Measurements from ENCODE around the gene CTU2. TPM values are rescaled to one million over a fixed set of nuclear protein-coding genes. Genes with fewer than 3 reads are reported as not detected.

CTU2 gene
- total and polyA plus RNA-seq, 2 of the 4 experiments (the other 2 are of a cell fraction): 12.9 to 18.4 TPM

GRCh38 chr16:88719267-88719932, 13.1 kb downstream of the CTU2 start:
- DNase-seq: no peak
- POLR2A ChIA-PET (ENCODE audit: unreplicated experiment): no interaction called here
- Histone ChIP-seq H2BK5ac (ENCODE audit: low read depth, low read length, poor library complexity, severe bottlenecking) (no peak overlapping the region), H2BK20ac (ENCODE audit: low read depth, low read length) (no peak overlapping the region), H3K18ac (ENCODE audit: low read depth, low read length) (no peak overlapping the region), H4K8ac (ENCODE audit: low read depth in 2 of 2, low read length in 2 of 2) (no peak overlapping the region), H3K23ac (ENCODE audit: low read depth, low read length) (no peak overlapping the region), H3K9me1 (ENCODE audit: insufficient read depth, low read length) (no peaks in the 10 kb centered on the region), H2AK5ac (ENCODE audit: low read depth, low read length) (no peak overlapping the region), H2AK9ac (replicated peaks; ENCODE audit: low read depth, low read length, poor library complexity) (peak overlapping the region; percentile 28), H3K27ac (ENCODE audit: insufficient read depth, low read length) (no peak overlapping the region), H3K4me2 (ENCODE audit: low read depth, low read length) (no peak overlapping the region), H2AFZ (replicated peaks; ENCODE audit: low read length, poor library complexity) (no peak overlapping the region), H3K9me3 (ENCODE audit: control insufficient read depth, insufficient read depth, low read length) (no peaks in the 10 kb centered on the region), H3K36me3 (ENCODE audit: control insufficient read depth, insufficient read depth, low read length) (peaks cover 94% of the 10 kb centered on the region), H3K56ac (ENCODE audit: extremely low read depth, insufficient read depth, low read length) (no peak overlapping the region), H3K4me1 (ENCODE audit: control insufficient read depth, insufficient read depth, low read length) (no peaks in the 10 kb centered on the region), H3K4me3 (ENCODE audit: insufficient read depth, low read depth, low read length) (no peak overlapping the region), H2BK120ac (ENCODE audit: low read depth, low read length) (no peak overlapping the region), H3K27me3 (ENCODE audit: control insufficient read depth, insufficient read depth, low read length) (no peaks in the 10 kb centered on the region), H4K5ac (ENCODE audit: low read depth, low read length) (no peak overlapping the region), H3K9ac (ENCODE audit: low read depth, low read length) (no peak overlapping the region), H3K14ac (replicated peaks; ENCODE audit: low read depth, low read length) (no peak overlapping the region), H2BK15ac (ENCODE audit: low read depth, low read length) (no peak overlapping the region), H3K4ac (ENCODE audit: low read depth, low read length) (no peak overlapping the region), H4K20me1 (ENCODE audit: insufficient read depth, low read length) (peaks cover 24% of the 10 kb centered on the region), H3K79me1 (ENCODE audit: low read depth in 1 of 2, low read length in 2 of 2) (peaks cover 5 to 22% of the 10 kb centered on the region in 2 experiments; a peak in 3 of 4 replicates), H4K91ac (ENCODE audit: insufficient read depth, low read depth, low read length) (no peak overlapping the region)
- TF ChIP-seq MXI1 (IDR thresholded peaks at IDR 0.05; ENCODE audit: borderline replicate concordance, low read depth, low read length) (no peak), POLR2A (IDR thresholded peaks at IDR 0.05; ENCODE audit: low read depth, low read length) (no peak), MAZ (IDR thresholded peaks at IDR 0.05; ENCODE audit: borderline replicate concordance, low read depth, low read length) (no peak), RAD21 (IDR thresholded peaks at IDR 0.05; ENCODE audit: low read length) (no peak), USF2 (IDR thresholded peaks at IDR 0.05; ENCODE audit: low read depth, low read length) (no peak), MAFK (IDR thresholded peaks at IDR 0.05; ENCODE audit: low read depth, low read length) (no peak), NFE2L2 (IDR thresholded peaks at IDR 0.05; ENCODE audit: low read depth, low read length) (no peak), CTCF (conservative IDR thresholded peaks at IDR 0.05; ENCODE audit: low read depth, low read length) (no peak), SMC3 (IDR thresholded peaks at IDR 0.05; ENCODE audit: low read depth, low read length) (no peak), CEBPB (IDR thresholded peaks at IDR 0.05; ENCODE audit: low read depth, low read length) (no peak), CHD1 (IDR thresholded peaks at IDR 0.05; ENCODE audit: low read depth, low read length) (no peak), FOS (IDR thresholded peaks at IDR 0.05; ENCODE audit: low read depth, low read length) (no peak), BHLHE40 (IDR thresholded peaks at IDR 0.05; ENCODE audit: low read depth, low read length) (no peak), RCOR1 (IDR thresholded peaks at IDR 0.05; ENCODE audit: insufficient replicate concordance, low read length) (no peak), RFX5 (IDR thresholded peaks at IDR 0.05; ENCODE audit: low read depth, low read length) (no peak)
- TF ChIP-seq, protein P1, sequence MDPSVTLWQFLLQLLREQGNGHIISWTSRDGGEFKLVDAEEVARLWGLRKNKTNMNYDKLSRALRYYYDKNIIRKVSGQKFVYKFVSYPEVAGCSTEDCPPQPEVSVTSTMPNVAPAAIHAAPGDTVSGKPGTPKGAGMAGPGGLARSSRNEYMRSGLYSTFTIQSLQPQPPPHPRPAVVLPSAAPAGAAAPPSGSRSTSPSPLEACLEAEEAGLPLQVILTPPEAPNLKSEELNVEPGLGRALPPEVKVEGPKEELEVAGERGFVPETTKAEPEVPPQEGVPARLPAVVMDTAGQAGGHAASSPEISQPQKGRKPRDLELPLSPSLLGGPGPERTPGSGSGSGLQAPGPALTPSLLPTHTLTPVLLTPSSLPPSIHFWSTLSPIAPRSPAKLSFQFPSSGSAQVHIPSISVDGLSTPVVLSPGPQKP (IDR thresholded peaks at IDR 0.05; ENCODE audit: borderline replicate concordance, low read depth, low read length): no peak
- ATAC-seq (ENCODE audit: low read depth): no peak
- dilution Hi-C loops (cut with HindIII; ENCODE audit: low sequenced_read_pairs, unreplicated experiment) (no loop called here), intact Hi-C loops (cut with micrococcal nuclease) (no loop called here), in situ Hi-C loops (cut with MboI; ENCODE audit: low sequenced_read_pairs) (no loop called here)
- WGBS, 2 experiments (ENCODE audit: extremely low coverage in 2 of 2, insufficient read length in 1 of 2): 98% methylated on average over 12 of the region's 29 CpGs; no CpG with 5 or more reads in 1 of the 2 experiments
- CTCF ChIA-PET: no interaction called here
- no TSS peak for BruUV-seq (replicated peaks)

Measured in IMR-90 (cell line).